HG02852 (cell line): Measurements from ENCODE around the gene UGT3A1.

Experiments used
- ATAC-seq: cut with Tn5 transposase; IDR thresholded peaks from one replicate; pipeline ENCODE4 v1.9.1; 2021; ENCODE audit warnings: mild to moderate bottlenecking, moderate library complexity; ENCODE audit not compliant: unreplicated experiment

UGT3A1 gene

GRCh38 chr5:35920890-35921289, 70.3 kb downstream of the UGT3A1 start:
- no peak for ATAC-seq

DNA sequence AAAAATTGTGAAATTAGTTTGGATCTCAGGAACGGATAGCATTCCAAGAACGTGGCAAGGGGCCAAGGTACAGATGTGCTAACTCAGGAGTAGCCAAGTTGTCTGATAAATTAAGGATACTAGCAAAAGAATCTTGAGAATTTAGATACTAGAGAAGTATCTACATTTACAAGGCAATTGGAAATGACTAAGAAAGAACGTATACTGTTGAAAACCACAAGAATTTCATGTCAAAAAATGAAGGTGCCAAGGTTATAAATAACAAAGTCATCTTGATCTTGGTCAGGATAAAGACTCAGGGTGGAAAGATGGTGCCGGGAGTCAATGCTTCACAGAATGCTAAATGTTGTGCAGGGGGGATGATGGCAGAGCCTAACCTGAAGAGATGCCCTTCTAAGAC, 72.0 kb downstream of the UGT3A1 start:
- ATAC-seq: no peak

GRCh38 chr5:35908814-35909213, 82.4 kb downstream of the UGT3A1 start:
- no peak for ATAC-seq

DNA sequence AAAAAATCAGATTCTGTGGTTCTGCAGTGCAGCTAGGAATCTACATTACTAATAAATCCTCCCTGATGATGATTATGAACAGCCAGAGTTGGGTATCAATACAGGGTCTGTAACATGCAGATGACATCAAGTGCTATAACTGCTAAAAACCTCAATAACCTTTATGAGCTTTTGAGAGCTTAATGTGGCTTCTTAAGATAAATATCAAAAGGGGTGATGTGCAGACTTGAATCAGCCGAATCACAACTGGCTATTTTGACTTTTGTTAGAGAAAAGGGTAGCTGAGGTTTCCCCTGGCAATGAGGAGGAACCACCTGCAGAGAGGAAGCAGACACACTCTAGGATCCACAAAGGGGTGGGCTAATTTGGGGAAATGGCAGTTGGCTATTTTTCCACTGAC, 83.0 kb downstream of the UGT3A1 start:
- ATAC-seq: no peak

GRCh38 chr5:35904443-35905132, 86.6 kb downstream of the UGT3A1 start:
- ATAC-seq: peak; percentile 63

DNA sequence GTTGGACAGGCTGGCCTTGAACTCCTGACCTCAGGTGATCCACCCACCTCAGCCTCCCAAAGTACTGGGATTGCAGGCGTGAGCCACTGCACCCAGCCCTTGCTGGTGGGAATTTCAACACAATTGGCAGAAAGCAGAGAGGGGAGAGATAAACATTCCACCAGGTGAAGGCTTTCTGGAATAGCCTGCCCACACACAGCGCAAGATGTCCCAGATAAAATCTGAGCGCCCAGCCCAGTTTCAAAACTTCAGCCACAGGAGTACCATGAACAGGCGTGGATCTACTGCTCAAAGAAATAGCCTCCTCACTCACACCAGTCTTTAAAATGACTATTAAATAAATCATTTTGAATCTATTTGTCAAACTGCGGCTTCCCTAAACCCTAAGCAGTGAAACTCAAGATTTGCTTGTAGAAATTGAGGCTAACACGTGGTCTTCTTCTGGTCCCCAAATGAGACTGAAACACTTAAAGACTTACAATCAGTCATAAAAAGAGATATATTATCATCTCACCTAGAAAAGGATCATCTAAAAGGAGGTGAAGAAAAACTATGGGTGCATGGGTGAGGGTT, 87.5 kb downstream of the UGT3A1 start:
- no peak for ATAC-seq

- ATAC-seq: peak; percentile 70
These were observed 89.0 kb downstream of the UGT3A1 start for GRCh38 chr5:35902046-35902672.
